H54 (cell line): ENCODE data around the gene KLHL20.
"Not testable (repeated sequence)": the region's sequence is repeated elsewhere in the genome, so short reads cannot be mapped to it uniquely, and the experiment has no call there.

ENCODE experiments used
- DNase-seq: peaks from one replicate; pipeline ENCODE4 v3.0.0; 2011; ENCODE audit warnings: low spot score, mixed read lengths; ENCODE audit not compliant: insufficient read length
- FAIRE-seq: peaks from 3 replicates; lab custom pipeline; 2011; peaks lifted over from hg19 to GRCh38; lab: Jason Lieb, UNC
- POLR2A ChIP-seq: IDR thresholded peaks from 2 replicates; pipeline ENCODE4 v1.6.1; 2011; ENCODE audit warnings: low read depth, mild to moderate bottlenecking, low read length

The KLHL20 gene

GRCh38 chr1:173714441-173714758 is 381 bp upstream of the KLHL20 start:
- no peak for TF ChIP-seq POLR2A
- DNase-seq (no peak), FAIRE-seq (no peak)

DNA sequence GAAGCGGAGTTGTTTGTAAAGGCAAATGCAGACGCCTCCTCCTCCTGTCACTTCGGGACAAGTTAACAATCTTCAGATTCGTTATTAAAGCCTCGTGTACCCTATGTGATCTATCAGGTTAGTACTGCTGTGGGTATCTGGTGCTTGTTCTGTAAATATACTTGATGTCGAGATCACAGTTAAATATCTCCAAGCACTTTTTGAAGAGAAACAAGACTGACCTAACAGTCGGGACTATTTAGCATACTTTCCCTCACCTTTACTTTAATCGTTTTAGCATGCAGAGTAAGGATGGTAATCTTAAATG is 710 bp downstream of the KLHL20 start:
- FAIRE-seq (no peak), DNase-seq (no peak)
- TF ChIP-seq POLR2A = no peak

- DNase-seq (no peak), FAIRE-seq (no peak)
- no peak for TF ChIP-seq POLR2A
These were observed 2.5 kb downstream of the KLHL20 start for GRCh38 chr1:173717238-173717637.

GRCh38 chr1:173731331-173731730 is 16.6 kb downstream of the KLHL20 start:
- DNase-seq, FAIRE-seq: not testable (repeated sequence)

DNA sequence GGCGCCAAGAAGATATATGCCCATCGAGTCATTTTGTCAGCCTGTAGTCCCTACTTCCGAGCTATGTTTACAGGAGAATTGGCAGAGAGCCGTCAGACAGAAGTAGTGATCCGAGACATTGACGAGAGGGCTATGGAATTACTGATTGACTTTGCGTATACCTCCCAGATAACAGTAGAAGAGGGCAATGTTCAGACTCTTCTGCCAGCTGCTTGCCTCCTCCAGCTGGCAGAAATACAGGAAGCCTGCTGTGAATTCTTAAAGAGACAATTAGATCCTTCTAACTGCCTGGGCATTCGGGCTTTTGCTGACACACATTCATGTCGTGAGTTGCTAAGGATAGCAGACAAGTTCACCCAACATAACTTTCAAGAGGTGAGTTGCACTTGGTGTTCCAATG is 19.1 kb downstream of the KLHL20 start:
- FAIRE-seq (no peak), DNase-seq (no peak)
- no peak for TF ChIP-seq POLR2A

DNA sequence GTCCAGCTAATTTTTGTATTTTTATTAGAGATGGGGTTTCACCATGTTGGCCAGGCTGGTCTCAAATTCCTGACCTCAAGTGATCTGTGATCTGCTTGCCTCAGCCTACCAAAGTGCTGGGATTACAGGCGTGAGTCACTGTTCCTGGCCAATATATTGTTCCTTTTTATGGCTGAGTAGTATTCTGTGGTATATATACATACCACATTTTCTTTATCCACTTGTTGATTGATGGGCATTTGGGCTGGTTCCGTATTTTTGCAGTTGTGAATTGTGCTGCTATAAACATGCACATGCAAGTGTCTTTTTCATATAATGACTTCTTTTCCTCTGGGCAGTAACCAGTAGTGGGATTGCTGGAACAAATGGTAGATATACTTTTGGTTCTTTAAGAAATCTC is 21.3 kb downstream of the KLHL20 start:
- not testable (repeated sequence) for DNase-seq, FAIRE-seq

- FAIRE-seq = no peak
- no peak for DNase-seq
- TF ChIP-seq POLR2A = no peak
These were observed 27.6 kb downstream of the KLHL20 start for GRCh38 chr1:173742203-173742886.

DNA sequence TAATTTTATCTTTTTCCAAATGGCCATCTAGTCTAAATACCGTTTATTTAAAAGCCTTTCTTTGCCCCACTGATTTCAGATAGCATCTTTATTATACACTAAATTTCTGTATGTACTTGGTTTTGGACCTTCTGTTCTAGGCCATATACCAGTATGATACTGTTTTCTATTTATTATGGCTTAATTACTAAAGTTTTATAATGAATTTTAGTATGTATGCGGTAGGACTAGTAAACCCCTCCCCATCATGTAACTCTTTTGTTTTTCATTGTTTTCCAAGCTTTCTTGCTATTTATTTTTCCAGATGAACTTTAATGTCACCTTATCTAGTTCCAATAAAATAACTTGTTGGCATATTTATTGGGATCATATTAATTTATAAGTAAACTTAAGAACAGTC is 29.9 kb downstream of the KLHL20 start:
- TF ChIP-seq POLR2A = no peak
- no peak for DNase-seq
- FAIRE-seq = no peak

DNA sequence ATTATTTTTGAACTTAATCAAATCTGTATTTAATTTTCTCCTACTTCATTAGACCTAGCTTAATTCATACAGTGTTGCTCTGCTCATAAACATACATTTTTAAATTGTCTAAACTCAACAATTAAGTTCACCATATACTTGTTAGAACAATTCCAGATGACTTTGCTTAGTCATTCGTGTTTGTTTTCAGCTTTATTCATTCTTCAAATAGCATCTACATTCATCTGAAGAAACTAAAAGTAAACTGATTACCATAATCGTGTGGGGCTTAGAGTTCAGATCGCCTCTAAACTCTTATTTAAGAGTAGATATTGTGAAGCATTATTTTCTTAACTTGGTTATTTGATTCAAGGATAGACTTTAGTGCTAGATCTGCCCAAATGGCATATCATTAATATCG is 34.4 kb downstream of the KLHL20 start:
- no peak for FAIRE-seq

GRCh38 chr1:173753830-173754229 is 39.0 kb downstream of the KLHL20 start:
- no peak for DNase-seq
- no peak for FAIRE-seq
- no peak for TF ChIP-seq POLR2A

More for the DNA sequence above, 34.4 kb downstream of the KLHL20 start:
- DNase-seq = no peak
- no peak for TF ChIP-seq POLR2A

- no peak for TF ChIP-seq POLR2A
- FAIRE-seq = no peak
- no peak for DNase-seq
These were observed 42.9 kb downstream of the KLHL20 start for GRCh38 chr1:173757666-173758065.

DNA sequence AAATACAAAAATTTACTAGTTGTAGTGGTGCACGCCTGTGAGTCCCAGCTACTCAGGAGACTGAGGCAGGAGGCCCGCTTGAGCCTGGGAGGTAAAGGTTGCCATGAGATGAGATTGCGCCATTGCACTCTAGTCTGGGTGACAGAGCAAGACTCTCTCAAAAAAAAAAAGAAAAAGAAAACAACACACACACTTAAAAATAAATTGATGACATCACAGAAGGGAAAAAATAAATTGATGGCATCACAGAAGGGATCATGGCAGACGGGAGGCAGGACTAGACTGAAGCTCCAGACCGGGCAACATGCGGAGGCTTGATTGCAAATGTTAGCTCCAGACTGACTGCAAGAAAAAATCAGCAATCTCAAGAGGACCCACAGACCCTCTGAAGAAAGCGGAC is 43.3 kb downstream of the KLHL20 start:
- no peak for TF ChIP-seq POLR2A
- FAIRE-seq = no peak
- no peak for DNase-seq

GRCh38 chr1:173758980-173759379 is 44.2 kb downstream of the KLHL20 start:
- DNase-seq (no peak), FAIRE-seq (no peak)
- no peak for TF ChIP-seq POLR2A

- not testable (repeated sequence) for DNase-seq, FAIRE-seq
These were observed 49.5 kb downstream of the KLHL20 start for GRCh38 chr1:173764331-173764730.

DNA sequence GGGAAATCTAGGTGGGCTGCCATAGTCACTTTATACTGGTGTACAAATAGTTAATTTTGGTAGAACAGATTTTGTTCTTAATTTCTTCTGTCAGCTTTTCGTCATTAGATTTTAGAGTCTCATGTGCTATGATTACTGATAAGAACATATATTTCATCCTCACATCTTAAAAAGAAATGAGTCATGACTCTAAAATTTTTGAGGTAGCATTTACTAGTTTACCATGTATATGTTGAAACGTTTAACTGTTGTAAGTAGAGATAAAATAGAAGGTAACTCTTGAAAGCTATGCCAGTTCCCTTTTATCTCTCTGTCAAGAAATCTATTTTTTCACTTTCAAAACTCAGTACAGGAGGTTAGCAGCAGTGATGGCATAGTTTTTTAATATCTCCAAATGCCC is 53.4 kb downstream of the KLHL20 start:
- DNase-seq = no peak
- no peak for TF ChIP-seq POLR2A
- no peak for FAIRE-seq

DNA sequence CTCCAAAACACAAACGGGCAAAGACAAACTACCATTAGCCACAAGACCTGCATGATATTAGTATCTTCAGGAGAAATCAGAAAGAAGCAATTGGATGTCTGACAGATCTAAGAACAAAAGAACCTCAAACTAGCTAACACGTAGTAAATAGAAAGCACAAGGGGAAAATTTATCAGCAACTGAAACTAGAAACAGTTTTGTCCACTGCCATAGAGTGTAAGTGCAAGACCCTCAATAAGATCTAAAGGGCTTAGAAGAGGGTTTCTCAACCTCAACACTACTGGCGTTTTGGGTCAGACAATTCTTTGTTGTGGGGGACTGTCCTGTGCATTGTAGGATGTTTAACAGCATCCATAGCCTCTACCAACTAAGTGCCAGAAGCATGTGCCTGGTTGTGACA is 54.0 kb downstream of the KLHL20 start:
- FAIRE-seq = no peak
- no peak for DNase-seq
- no peak for TF ChIP-seq POLR2A

DNA sequence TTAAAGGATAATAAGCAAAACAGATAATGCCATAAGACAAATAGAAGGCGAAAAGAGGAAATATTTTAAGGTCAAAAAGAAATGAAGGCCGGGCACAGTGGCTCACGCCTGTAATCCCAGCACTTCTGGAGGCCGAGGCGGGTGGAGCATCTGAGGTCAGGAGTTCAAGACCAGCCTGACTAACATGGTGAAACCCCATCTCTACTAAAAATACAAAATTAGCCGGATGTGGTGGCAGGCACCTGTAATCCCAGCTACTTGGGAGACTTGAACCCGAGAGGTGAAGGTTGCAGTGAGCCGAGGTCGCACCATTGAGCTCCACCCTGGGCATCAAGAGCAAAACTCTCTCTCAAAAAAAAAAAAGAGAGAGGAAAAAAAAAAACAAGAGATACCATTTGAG is 55.5 kb downstream of the KLHL20 start:
- DNase-seq, FAIRE-seq: not testable (repeated sequence)
